HG02938 (cell line): Measurements from ENCODE around the gene MAPK8IP2.
"Not testable (repeated sequence)": the region's sequence is repeated elsewhere in the genome, so short reads cannot be mapped to it uniquely, and the experiment has no call there.

ENCODE experiments used
- ATAC-seq: cut with Tn5 transposase; IDR thresholded peaks from one replicate; pipeline ENCODE4 v1.9.1; 2021; ENCODE audit warnings: mild to moderate bottlenecking, moderate library complexity; ENCODE audit not compliant: unreplicated experiment

MAPK8IP2 gene

GRCh38 chr22:50612168-50612527, 11.6 kb downstream of the MAPK8IP2 start:
- no peak for ATAC-seq

GRCh38 chr22:50612528-50613221, 12.1 kb downstream of the MAPK8IP2 start:
- ATAC-seq, result no peak

- no peak for ATAC-seq
Measured at GRCh38 chr22:50613291-50613981, 12.8 kb downstream of the MAPK8IP2 start.

GRCh38 chr22:50614296-50614695, 13.7 kb downstream of the MAPK8IP2 start:
- not testable (repeated sequence) for ATAC-seq

GRCh38 chr22:50620593-50621355, 20.2 kb downstream of the MAPK8IP2 start:
- ATAC-seq, result no peak

GRCh38 chr22:50621356-50621880, 20.8 kb downstream of the MAPK8IP2 start:
- ATAC-seq, result no peak

- ATAC-seq, result no peak
Measured at GRCh38 chr22:50621948-50622722, 21.5 kb downstream of the MAPK8IP2 start.

GRCh38 chr22:50622723-50623327, 22.2 kb downstream of the MAPK8IP2 start:
- no peak for ATAC-seq

GRCh38 chr22:50624347-50625130, 23.9 kb downstream of the MAPK8IP2 start:
- ATAC-seq, result no peak

GRCh38 chr22:50625131-50625567, 24.6 kb downstream of the MAPK8IP2 start:
- ATAC-seq, result no peak

- ATAC-seq, result no peak
Measured at GRCh38 chr22:50625568-50626313, 25.1 kb downstream of the MAPK8IP2 start.

- no peak for ATAC-seq
Measured at GRCh38 chr22:50626314-50626849, 25.8 kb downstream of the MAPK8IP2 start.

- ATAC-seq, result no peak
Measured at GRCh38 chr22:50626850-50627641, 26.5 kb downstream of the MAPK8IP2 start.

GRCh38 chr22:50627642-50628542, 27.3 kb downstream of the MAPK8IP2 start, which contains the start of gene ARSA:
ARSA (minus strand) TSS chr22:50628152; CDS start chr22:50627779, 373 bp downstream.
- ATAC-seq, result peak; percentile 58

- no peak for ATAC-seq
Measured at GRCh38 chr22:50628543-50629134, 28.0 kb downstream of the MAPK8IP2 start.

GRCh38 chr22:50630376-50630775, 29.8 kb downstream of the MAPK8IP2 start:
- ATAC-seq, result no peak
